ENCODE data around the gene ACIN1. TPM values are rescaled to one million over a fixed set of nuclear protein-coding genes. Genes with fewer than 3 reads are reported as not detected.

Gene ACIN1
- total and polyA plus RNA-seq, 9 of the 15 experiments (the other 6 are each of a cell fraction or from before 2014, with no cell fraction given), result 5.0 to 196 (median 129) TPM

- TF ChIP-seq TFE3 (CRISPR knock-in tag; IDR thresholded peaks at IDR 0.05) (no peak), GATA2 (CRISPR knock-in tag; IDR thresholded peaks at IDR 0.05) (no peak), EP300 (IDR thresholded peaks at IDR 0.05; ENCODE audit: low read length) (peak; percentile 74), GTF2B (IDR thresholded peaks at IDR 0.05; ENCODE audit: extremely low read depth, insufficient read length) (no peak), DPF2 (IDR thresholded peaks at IDR 0.05) (peak; percentile 72), BACH1 (tag; IDR thresholded peaks at IDR 0.05) (no peak), THRAP3 (IDR thresholded peaks at IDR 0.05; ENCODE audit: borderline replicate concordance) (no peak), ZNF507 (tag; conservative IDR thresholded peaks at IDR 0.05) (no peak), NFXL1 (CRISPR knock-in tag; IDR thresholded peaks at IDR 0.05) (no peak), TOE1 (IDR thresholded peaks at IDR 0.05; ENCODE audit: borderline replicate concordance) (no peak), TOE1 (CRISPR knock-in tag; IDR thresholded peaks at IDR 0.05; ENCODE audit: borderline replicate concordance, low read depth) (no peak), ARNT (IDR thresholded peaks at IDR 0.05) (no peak; a peak in 1 of 4 replicates), BHLHE40 (IDR thresholded peaks at IDR 0.05; ENCODE audit: low read length) (no peak), CTBP1 (IDR thresholded peaks at IDR 0.05; ENCODE audit: borderline replicate concordance) (peak; percentile 90), HDAC6 (IDR thresholded peaks at IDR 0.05; ENCODE audit: low read depth, low read length) (no peak), PHF20 (IDR thresholded peaks at IDR 0.05; ENCODE audit: partially characterized antibody) (no peak), ZNF146 (CRISPR knock-in tag; IDR thresholded peaks at IDR 0.05; ENCODE audit: unreplicated experiment) (no peak), IFI16 (CRISPR knock-in tag; IDR thresholded peaks at IDR 0.05) (no peak), TFAM (CRISPR knock-in tag; conservative IDR thresholded peaks at IDR 0.05) (no peak), HNRNPL (IDR thresholded peaks at IDR 0.05; ENCODE audit: low read depth, low read length) (no peak), TBL1XR1 (IDR thresholded peaks at IDR 0.05; ENCODE audit: low read length in 2 of 2) (peak in 1 of 2 experiments; percentile 56; a peak in 1 of 4 replicates), XRCC4 (IDR thresholded peaks at IDR 0.05; ENCODE audit: extremely low read depth, insufficient read depth, insufficient read length) (no peak), ATF7 (IDR thresholded peaks at IDR 0.05) (peak; percentile 25; the same call in 1 of the 2 replicates), ZNF253 (CRISPR knock-in tag; conservative IDR thresholded peaks at IDR 0.05) (no peak), SMAD4 (CRISPR knock-in tag; conservative IDR thresholded peaks at IDR 0.05) (no peak; the same call in none of the 2 replicates), ZNF778 (CRISPR knock-in tag; IDR thresholded peaks at IDR 0.05) (no peak), MCM3 (IDR thresholded peaks at IDR 0.05) (no peak), ZNF695 (CRISPR knock-in tag; IDR thresholded peaks at IDR 0.05) (no peak)
- TF ChIP-seq, protein P1, sequence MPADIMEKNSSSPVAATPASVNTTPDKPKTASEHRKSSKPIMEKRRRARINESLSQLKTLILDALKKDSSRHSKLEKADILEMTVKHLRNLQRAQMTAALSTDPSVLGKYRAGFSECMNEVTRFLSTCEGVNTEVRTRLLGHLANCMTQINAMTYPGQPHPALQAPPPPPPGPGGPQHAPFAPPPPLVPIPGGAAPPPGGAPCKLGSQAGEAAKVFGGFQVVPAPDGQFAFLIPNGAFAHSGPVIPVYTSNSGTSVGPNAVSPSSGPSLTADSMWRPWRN (IDR thresholded peaks at IDR 0.05; ENCODE audit: low read depth), result no peak
These were observed 34.2 kb upstream of the ACIN1 start (continued) for GRCh38 chr14:23128969-23129758.

Measured in K562 (cell line).